K562 (cell line): ENCODE data around the gene SREBF1. TPM values are rescaled to one million over a fixed set of nuclear protein-coding genes. Genes with fewer than 3 reads are reported as not detected.
A peak's percentile ranks its signal among the peaks of the same experiment; 100 is the strongest.

Experiments
- ATAC-seq: fragments of 200-7000 bp; cut with Tn5 transposase; 3 replicates; pipeline ENCODE4 v1.9.1; 2020; ENCODE audit warnings: moderate library complexity
- BruUV-seq: library from RNA; stranded (reverse); fragments of 400-500 nt; replicated peaks from 2 replicates; lab custom pipeline; 2021; lab: Mats Ljungman, UMichigan
- CTCF ChIA-PET: fragments of 300-600 bp; formaldehyde crosslinking; extraction: SDS; loops from one replicate; lab custom pipeline; 2021; ENCODE audit warnings: low intra/inter-chr PET ratio; lab: Yijun Ruan, JAX
- POLR2A ChIA-PET: fragments of 300-600, 350-650 bp; sonication (Branson Sonifier 250); formaldehyde crosslinking; extraction: SDS; loops from one replicate; lab custom pipeline; 2021; ENCODE audit warnings: antibody characterized with exemption, inconsistent platforms; lab: Yijun Ruan, JAX
- DNase-seq, 4 experiments: peaks; one replicate each; pipeline versions ENCODE4 v3.0.0 to v3.0.0-alpha.2; 2011 to 2018; ENCODE audit warnings: low spot score in 3 of 4, mixed read lengths in 3 of 4; ENCODE audit errors: extremely low read depth in 1 of 4
- FAIRE-seq: peaks from 2 replicates; lab custom pipeline; 2011; peaks lifted over from hg19 to GRCh38; lab: Jason Lieb, UNC
- H2AFZ ChIP-seq: 2 replicates; pipeline ENCODE4 v1.6.0; 2011; ENCODE audit warnings: low read depth, low read length, control low read depth, inconsistent platforms
- H3K27ac ChIP-seq: fragments of 200-600 bp; 3 replicates; pipeline ENCODE4 v1.8.0; 2011; ENCODE audit warnings: low read depth, mild to moderate bottlenecking, control low read depth, inconsistent platforms, low read length, moderate library complexity, mixed read lengths; ENCODE audit errors: extremely low read depth
- H3K27me3 ChIP-seq, 2 experiments: fragments of 300-600 bp in 1 of 2; 2 replicates in 1 of 2; 3 replicates in 1 of 2; pipeline versions ENCODE4 v1.6.0 to v1.8.0; 2011; ENCODE audit warnings: inconsistent platforms in 2 of 2, low read length in 2 of 2, mild to moderate bottlenecking in 1 of 2, mixed read lengths in 1 of 2, moderate library complexity in 1 of 2; ENCODE audit not compliant: control insufficient read depth in 2 of 2, insufficient read depth in 2 of 2
- H3K36me3 ChIP-seq: fragments of 300-600 bp; 3 replicates; pipeline ENCODE4 v1.8.0; 2011; ENCODE audit warnings: mild to moderate bottlenecking, low read length, inconsistent platforms; ENCODE audit not compliant: control insufficient read depth, insufficient read depth
- H3K4me1 ChIP-seq, 2 experiments: fragments of 200-600 bp in 1 of 2; replicated peaks in 1 of 2; 2 replicates in 1 of 2; 3 replicates in 1 of 2; pipeline versions ENCODE4 v1.5.1 to v1.8.0; 2011; ENCODE audit warnings: inconsistent platforms in 2 of 2, low read length in 2 of 2, mild to moderate bottlenecking in 1 of 2, mixed read lengths in 1 of 2, moderate library complexity in 1 of 2; ENCODE audit not compliant: control insufficient read depth in 2 of 2, insufficient read depth in 2 of 2
- H3K4me2 ChIP-seq: 2 replicates; pipeline ENCODE4 v1.6.1; 2011; ENCODE audit warnings: low read length, control low read depth, inconsistent platforms, mixed read lengths; ENCODE audit not compliant: insufficient read depth
- H3K4me3 ChIP-seq: fragments of 200-600 bp; sonication (generic), shearing (Covaris generic); 2 replicates; pipeline ENCODE4 v1.5.1; 2016; ENCODE audit warnings: control low read depth, inconsistent platforms
- H3K79me2 ChIP-seq: fragments of 200-600 bp; 3 replicates; pipeline ENCODE4 v1.8.0; 2011; ENCODE audit warnings: low read length, inconsistent platforms; ENCODE audit not compliant: control insufficient read depth, insufficient read depth
- H3K9ac ChIP-seq, 2 experiments: 2 replicates each; pipeline versions ENCODE4 v1.6.0 to v1.6.1; 2011; ENCODE audit warnings: low read depth in 2 of 2, low read length in 2 of 2, control low read depth in 1 of 2, inconsistent platforms in 1 of 2, mild to moderate bottlenecking in 1 of 2, mixed read lengths in 1 of 2; ENCODE audit not compliant: insufficient read depth in 1 of 2
- H3K9me1 ChIP-seq: one replicate; pipeline ENCODE4 v1.6.0; 2011; ENCODE audit warnings: inconsistent platforms, mild to moderate bottlenecking, low read length, moderate library complexity; ENCODE audit not compliant: control insufficient read depth, insufficient read depth
- H3K9me3 ChIP-seq: replicated peaks from 2 replicates; pipeline ENCODE4 v1.5.1; 2011; ENCODE audit warnings: low read depth, low read length, inconsistent platforms; ENCODE audit not compliant: control insufficient read depth, insufficient read depth
- H4K20me1 ChIP-seq: replicated peaks from 2 replicates; pipeline ENCODE4 v1.6.1; 2011; ENCODE audit warnings: low read length, inconsistent platforms, mixed read lengths; ENCODE audit not compliant: control insufficient read depth, insufficient read depth
- GTF2A2 ChIP-seq: IDR thresholded peaks from 2 replicates; pipeline ENCODE4 v1.6.1; 2016; ENCODE audit warnings: mild to moderate bottlenecking, missing genetic modification characterization, missing compliant biosample characterization
- SMAD4 ChIP-seq: fragments of 250-450 bp; sonication (Bioruptor Pico); conservative IDR thresholded peaks from 2 replicates; pipeline ENCODE4 v1.8.0; 2021; ENCODE audit warnings: inconsistent platforms, mild to moderate bottlenecking, moderate library complexity
- TARDBP ChIP-seq: fragments of 450-650 bp; IDR thresholded peaks from 2 replicates; pipeline ENCODE4 v1.6.1; 2016
- ZNF217 ChIP-seq: sonication (generic); formaldehyde crosslinking; IDR thresholded peaks from 2 replicates; pipeline ENCODE4 v1.8.0; 2022; ENCODE audit warnings: mild to moderate bottlenecking, missing genetic modification reagents
- ZNF23 ChIP-seq: fragments of 250-450 bp; sonication (Bioruptor Pico); IDR thresholded peaks from 2 replicates; pipeline ENCODE4 v1.4.0; 2020; ENCODE audit warnings: mild to moderate bottlenecking
- WGBS: fragments of 100-300 bp; shearing (Covaris generic); methylation state at CpG from one replicate; pipeline ENCODE4 v1.1.6; 2016; ENCODE audit warnings: low coverage, mixed read lengths; ENCODE audit not compliant: insufficient coverage; ENCODE audit errors: missing lambda C conversion rate; 5-methylcytosine and 5-hydroxymethylcytosine counted together
- in situ Hi-C: fragments of 300-500 bp; cut with MboI; formaldehyde crosslinking; loops from 4 replicates; pipeline ENCODE4 v1.15.0; 2018; ENCODE audit warnings: inconsistent platforms, mixed read lengths
- intact Hi-C: fragments of 100-400 bp; cut with micrococcal nuclease; formaldehyde crosslinking; loops from 2 replicates; pipeline ENCODE4 v1.14.2; 2022
- polyA plus RNA-seq, 8 experiments: library from polyadenylated mRNA; depleted of rRNA in 4 of 8; stranded (reverse) in 5 of 8; unstranded in 3 of 8; fragments of >200 nt; fragmentation: Nextera tagmentation in 2 of 8; fragmentation: Illumina TruSeq in 1 of 8; extraction: Ambion mirVana in 2 of 8; extraction: Trizol in 1 of 8; gene quantifications; 2 replicates each; pipeline versions ENCODE4 v1.2.1 to v1.2.3, GENCODE V29; 2011 to 2014; ENCODE audit warnings: inconsistent platforms in 1 of 8, missing spikeins in 1 of 8
- total RNA-seq, 7 experiments: library from RNA; depleted of rRNA in 6 of 7; stranded (reverse); fragments of >200 nt in 6 of 7; fragmentation: Illumina TruSeq in 2 of 7; extraction: Trizol in 2 of 7; gene quantifications; 2 replicates each; pipeline versions ENCODE4 v1.2.1 to v1.2.3, GENCODE V29; 2011 to 2021; ENCODE audit warnings: low replicate concordance in 1 of 7
- TF ChIP-seq, protein P1 (sequence below): fragments of 250-450 bp; sonication (Bioruptor Pico); IDR thresholded peaks from 2 replicates; pipeline ENCODE4 v1.5.0; 2020; ENCODE audit warnings: mild to moderate bottlenecking, borderline replicate concordance

Gene SREBF1
- total and polyA plus RNA-seq, 9 of the 15 experiments (the other 6 are each of a cell fraction or from before 2014, with no cell fraction given), result 1.6 to 169 (median 69.4) TPM

DNA sequence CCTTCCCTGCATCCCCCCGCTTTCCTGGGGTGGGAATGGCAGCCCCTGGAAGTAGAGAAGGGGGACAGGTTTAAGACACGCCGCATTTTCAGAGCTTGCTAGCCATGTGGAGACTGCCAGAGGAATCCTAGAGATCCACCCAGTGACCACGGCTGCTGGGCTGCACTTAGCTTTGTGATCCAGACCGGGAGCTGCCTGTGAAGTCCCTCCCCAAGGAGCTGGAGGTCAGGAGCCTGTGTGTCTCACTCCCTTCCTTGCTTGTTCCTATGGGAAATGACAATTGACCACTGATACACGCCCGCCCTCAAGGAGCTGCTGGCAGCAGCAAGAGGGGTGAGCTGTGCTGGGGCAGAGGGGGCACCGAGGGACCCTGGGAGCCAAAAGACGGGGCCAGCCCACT is 73.7 kb downstream of the SREBF1 start:
- no peaks in the 10 kb centered on the region for H4K20me1 ChIP-seq
- H3K27ac ChIP-seq, result no peak overlapping the region
- 0 out of 4 replicates have a peak overlapping the region, but pooled peaks of 1 of the 2 experiments have one; percentile 35 for H3K9ac ChIP-seq
- peaks cover 2% of the 10 kb centered on the region; the same call in 1 of the 3 replicates for H3K36me3 ChIP-seq
- TF ChIP-seq ZNF217 (CRISPR knock-in tag), result no peak
- TF ChIP-seq, protein P1, sequence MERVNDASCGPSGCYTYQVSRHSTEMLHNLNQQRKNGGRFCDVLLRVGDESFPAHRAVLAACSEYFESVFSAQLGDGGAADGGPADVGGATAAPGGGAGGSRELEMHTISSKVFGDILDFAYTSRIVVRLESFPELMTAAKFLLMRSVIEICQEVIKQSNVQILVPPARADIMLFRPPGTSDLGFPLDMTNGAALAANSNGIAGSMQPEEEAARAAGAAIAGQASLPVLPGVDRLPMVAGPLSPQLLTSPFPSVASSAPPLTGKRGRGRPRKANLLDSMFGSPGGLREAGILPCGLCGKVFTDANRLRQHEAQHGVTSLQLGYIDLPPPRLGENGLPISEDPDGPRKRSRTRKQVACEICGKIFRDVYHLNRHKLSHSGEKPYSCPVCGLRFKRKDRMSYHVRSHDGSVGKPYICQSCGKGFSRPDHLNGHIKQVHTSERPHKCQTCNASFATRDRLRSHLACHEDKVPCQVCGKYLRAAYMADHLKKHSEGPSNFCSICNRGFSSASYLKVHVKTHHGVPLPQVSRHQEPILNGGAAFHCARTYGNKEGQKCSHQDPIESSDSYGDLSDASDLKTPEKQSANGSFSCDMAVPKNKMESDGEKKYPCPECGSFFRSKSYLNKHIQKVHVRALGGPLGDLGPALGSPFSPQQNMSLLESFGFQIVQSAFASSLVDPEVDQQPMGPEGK (CRISPR knock-in tag), result no peak
- TF ChIP-seq ZNF23 (CRISPR knock-in tag), result no peak
- TF ChIP-seq TARDBP, result no peak
- TF ChIP-seq SMAD4 (CRISPR knock-in tag), result no peak
- no peak for TF ChIP-seq GTF2A2 (tag)
- TF ChIP-seq, all 486 proteins: peak for 0
- ChIA-PET POLR2A (interaction anchor here (1.6 kb wide), 1 partner anchor 14 kb away, joined by 6 read pairs; no protein-coding TSS in a partner anchor), CTCF (no interaction called here)
- no peak overlapping the region for H3K4me2 ChIP-seq
- no peak overlapping the region for H3K4me3 ChIP-seq
- H3K79me2 ChIP-seq, result no peaks in the 10 kb centered on the region
- intact Hi-C loops, result no loop called here
- no TSS peak for BruUV-seq
- no peak for DNase-seq
- H3K9me3 ChIP-seq, result no peaks in the 10 kb centered on the region
- no peak overlapping the region for H2AFZ ChIP-seq
- WGBS, result 81% methylated on average over 6 of the region's 9 CpGs
- peaks cover 0 to 15% of the 10 kb centered on the region in 2 experiments; a peak in 2 of 5 replicates for H3K4me1 ChIP-seq
- no peak for ATAC-seq
- no peak for FAIRE-seq
- in situ Hi-C loops, result no loop called here
- no peaks in the 10 kb centered on the region for H3K9me1 ChIP-seq
- H3K27me3 ChIP-seq, result no peaks in the 10 kb centered on the region
